ENCODE results near the gene GSAP.
"Not testable (repeated sequence)": the region's sequence is repeated elsewhere in the genome, so short reads cannot be mapped to it uniquely, and the experiment has no call there.

Gene GSAP

GRCh38 chr7:77321300-77321699 lies 94.8 kb downstream of the GSAP start:
- DNase-seq, result no peak

DNA sequence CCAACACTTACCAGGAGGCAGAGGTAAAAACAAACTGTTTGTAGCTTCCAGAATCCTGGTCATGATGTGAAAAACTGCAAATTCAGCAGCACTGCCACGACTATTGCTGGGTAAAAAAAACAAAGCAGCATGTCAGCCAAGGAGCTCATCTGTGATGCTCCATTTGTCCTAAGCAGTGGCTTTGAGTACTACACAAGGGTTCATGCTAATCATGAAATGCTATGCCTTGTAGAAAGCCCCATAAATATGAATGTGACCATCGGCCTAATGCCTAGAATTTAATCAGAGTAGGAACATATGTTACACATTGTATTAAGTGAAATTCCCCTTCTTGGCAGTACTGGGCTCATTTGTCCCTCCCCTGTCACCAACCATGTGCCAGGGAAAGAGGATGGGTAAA lies 95.4 kb downstream of the GSAP start:
- no peak for DNase-seq

- no peak for DNase-seq
These were observed 96.0 kb downstream of the GSAP start for GRCh38 chr7:77320137-77320536.

DNA sequence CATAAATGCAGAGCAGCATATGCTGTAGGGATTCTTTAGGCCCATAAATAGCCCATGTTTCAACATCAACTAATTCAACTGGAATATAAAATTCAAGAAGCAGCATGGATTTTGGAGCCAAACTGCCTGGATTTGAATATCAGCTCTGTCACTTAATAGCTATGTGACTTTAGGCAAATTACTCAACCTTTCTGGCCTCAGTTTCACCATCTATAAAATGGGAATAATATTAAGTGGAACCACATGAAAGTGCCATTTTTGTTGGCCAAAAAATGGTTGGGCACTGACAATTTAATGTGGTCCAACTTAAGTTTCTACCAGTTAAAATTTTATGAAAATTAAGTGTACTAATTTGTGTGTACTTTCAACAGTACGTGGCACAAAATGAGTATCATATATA lies 98.1 kb downstream of the GSAP start:
- DNase-seq, result no peak

DNA sequence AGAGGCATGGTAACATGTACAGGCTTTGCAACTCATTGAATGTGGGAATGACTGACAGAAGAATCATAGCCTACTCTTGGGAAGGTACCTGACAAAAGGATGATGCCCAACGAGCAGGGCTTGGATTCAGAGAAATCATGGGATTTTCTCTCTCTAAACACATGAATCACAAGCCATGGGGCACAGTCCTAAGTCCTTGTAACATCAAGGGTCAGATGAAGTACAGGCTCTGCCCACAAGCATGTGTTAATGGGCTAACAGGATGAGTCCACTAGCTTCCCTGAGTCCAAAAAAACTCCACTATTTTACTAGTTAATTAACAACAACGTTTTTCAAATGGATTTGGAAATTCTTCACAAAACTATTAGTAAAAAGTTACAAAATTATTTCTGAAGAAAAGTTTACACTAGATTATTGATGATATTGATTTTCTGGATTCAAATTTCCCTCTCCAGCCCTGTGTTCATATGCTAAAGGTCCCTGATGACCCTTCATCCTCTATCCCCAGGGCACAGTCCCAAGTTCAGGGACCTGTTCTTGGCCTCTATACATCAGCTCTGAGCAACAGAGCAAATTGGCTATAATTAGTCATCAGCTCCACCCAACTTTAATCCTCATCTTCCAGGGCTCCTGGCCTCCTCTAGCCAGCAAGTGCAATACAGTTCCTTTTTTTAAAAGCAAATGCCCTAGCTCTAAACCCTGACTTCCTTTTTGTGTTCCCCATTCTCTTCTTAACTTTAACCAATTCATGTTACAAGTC lies 99.8 kb downstream of the GSAP start:
- DNase-seq, result no peak

GRCh38 chr7:77315182-77315591 lies 101.0 kb downstream of the GSAP start:
- DNase-seq, result no peak

- DNase-seq, result no peak
These were observed 102.2 kb downstream of the GSAP start for GRCh38 chr7:77313876-77314480.

- DNase-seq, result no peak
These were observed 103.1 kb downstream of the GSAP start for GRCh38 chr7:77313085-77313484.

- DNase-seq, result no peak
These were observed 105.2 kb downstream of the GSAP start for GRCh38 chr7:77310982-77311381.

- DNase-seq, result no peak
These were observed 106.4 kb downstream of the GSAP start for GRCh38 chr7:77309714-77310220.

DNA sequence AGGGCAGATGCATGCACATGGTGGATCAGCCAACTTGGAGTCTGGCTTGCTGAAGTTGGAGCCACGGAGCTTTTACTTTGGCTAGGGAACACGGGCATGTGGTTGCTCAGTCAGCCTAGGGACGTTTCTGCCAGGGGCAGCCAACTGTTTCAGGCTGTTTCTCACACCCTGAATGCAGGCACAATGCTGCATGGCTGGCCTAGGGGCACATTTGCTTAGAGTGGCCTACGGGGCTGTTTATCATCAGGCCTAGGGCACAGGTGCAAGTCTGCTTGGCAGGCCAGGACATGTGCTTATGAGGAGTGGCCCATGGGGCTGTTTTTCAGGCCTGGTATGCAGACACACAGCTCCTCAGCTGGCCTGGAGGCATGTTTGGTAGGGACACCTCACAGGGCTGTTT lies 107.4 kb downstream of the GSAP start:
- no peak for DNase-seq

- no peak for DNase-seq
These were observed 109.7 kb downstream of the GSAP start for GRCh38 chr7:77306231-77307067.

DNA sequence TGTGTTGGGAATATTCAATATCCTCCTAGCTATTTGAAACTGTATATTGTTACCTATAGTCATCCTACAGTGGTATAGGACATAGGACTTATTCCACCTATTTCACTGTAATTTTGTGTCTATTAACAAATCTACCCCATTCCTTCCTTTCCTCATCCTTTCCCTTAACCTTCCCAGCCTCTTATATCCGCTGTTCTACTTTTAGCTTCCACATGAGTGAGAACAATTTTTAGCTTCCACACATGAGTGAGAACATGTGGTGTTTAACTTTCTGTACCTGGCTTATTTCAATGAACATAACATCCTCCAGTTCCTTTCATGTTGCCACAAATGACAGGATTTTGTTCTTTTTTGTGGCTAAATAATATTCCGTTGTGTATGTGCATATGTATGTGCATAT lies 120.6 kb downstream of the GSAP start:
- DNase-seq, result no peak

- DNase-seq, result no peak
These were observed 123.1 kb downstream of the GSAP start for GRCh38 chr7:77293046-77293445.

DNA sequence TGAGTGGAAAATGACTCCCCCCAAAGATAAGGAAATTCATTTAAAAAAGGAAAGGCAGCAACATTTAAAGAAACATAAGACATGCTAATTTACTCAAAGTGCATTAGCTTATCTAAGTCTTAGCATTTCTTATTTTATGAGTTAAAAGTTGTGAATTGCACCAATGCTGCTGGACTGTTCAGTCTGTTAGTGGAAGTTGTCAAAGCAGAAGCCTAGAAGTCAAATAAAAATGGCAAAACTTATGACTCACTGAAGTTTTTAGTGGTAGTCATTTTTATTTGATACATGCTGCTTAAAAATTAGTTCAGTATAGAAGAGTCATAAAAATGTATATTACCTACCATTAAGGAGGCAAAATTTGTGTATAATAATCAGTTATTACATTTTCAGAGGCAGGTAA lies 125.7 kb downstream of the GSAP start:
- no peak for DNase-seq

DNA sequence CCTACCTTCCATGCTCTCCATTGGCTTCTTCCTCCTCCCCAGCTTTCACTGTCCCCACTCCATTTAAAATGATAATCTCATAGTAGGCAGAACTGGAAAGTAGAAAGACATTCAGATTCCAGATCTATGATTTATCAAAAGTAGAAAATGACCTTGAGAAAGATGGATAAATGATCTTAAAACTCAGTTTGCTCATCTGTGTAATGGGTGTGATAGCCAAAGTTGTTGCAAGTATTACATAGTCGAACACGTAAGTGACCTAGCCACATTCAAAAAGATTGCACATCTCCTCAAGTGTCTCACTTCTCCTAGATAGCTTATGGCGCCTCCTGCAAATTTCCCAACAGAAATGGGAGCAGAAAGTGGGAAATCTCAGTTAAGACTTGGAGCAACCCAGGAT lies 126.8 kb downstream of the GSAP start:
- no peak for DNase-seq

GRCh38 chr7:77288676-77289320 lies 127.4 kb downstream of the GSAP start:
- DNase-seq, result no peak

DNA sequence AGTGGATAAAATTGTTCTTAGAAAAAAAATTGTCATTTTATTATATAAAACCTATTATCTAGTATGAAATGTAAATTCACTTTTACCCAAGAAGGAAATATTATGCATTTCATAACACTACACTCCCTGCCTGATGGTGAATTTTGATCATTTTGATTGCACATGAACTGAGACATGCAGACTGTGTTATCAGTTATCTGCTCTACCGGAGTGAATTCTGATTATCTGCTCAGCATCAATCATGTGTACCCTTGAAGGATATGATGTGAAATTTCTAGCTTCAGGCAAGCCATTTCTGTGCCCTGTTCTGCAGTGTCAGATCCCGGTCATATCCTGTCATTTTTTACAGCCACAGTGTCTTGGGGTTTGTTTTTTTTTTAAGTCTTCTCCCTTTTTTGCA lies 131.5 kb downstream of the GSAP start:
- no peak for DNase-seq

- DNase-seq, result no peak
These were observed 132.1 kb downstream of the GSAP start for GRCh38 chr7:77284005-77284404.

DNA sequence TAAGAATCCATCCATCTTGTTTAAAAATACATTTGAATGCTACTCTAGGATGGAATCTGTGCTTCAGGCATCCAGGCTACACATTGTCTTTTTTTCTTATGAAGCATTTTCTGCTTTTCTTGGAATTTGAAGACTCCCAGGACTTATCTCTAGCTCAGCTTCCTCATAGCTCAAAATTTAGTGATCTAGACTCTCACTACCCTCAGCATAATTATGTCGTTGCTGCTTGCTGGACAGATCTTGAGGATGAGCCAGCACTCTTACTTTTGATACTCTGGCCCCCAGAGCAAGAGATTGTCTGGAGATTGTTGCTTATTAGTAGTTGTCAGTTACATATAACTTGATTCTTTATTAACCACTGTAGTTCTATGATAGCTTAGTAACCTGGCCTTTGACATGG lies 133.3 kb downstream of the GSAP start:
- no peak for DNase-seq

DNA sequence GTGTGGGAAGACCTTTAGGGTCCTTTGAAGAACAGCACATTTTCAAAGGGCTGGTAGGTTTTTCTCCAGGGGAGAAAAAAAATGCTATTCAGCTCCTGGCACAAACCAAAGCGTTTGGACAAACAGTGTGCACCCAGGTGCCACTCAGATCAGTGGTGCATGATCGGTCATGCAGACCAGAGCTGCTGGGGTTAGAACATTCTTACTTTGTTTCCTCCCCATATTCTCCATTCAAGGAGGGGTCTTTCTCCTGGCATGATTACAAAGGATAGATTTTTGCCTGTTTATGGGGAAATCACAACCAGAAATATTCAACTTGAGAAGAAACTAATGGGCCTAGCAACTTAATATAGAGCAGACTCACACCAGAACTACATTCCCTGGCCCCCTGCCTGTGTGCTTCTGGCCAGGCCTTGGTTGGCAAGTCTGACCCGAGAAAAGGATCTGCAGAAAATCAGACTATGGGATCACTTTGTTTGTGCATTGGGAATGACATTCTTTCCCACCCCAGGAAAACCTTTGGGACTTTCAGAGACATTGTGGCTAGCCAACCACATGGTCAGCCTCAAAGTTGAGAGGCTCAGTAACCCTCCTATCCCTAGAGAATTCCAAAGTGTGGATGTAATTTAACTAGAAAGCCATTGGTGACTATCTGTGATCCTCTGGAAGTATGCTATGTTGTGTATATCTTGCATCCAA lies 134.2 kb downstream of the GSAP start:
- no peak for DNase-seq

DNA sequence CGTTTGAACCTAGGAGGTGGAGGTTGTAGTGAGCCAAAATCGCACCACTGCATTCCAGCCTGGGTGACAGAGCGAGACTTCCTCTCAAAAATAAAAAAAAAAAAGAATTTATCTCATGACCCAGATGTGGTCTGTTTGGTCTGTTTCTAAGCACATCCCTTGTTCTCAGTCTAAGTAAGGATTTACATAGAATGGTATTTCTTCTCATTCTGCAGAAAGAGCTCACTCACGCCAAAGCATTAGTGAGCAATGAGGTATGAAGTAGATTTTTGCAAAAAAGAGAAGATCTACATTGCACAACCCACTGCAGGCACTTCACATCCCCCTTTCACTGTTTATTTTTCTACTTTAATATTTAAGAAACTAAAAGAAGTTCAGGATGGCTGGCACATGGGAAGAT lies 140.0 kb downstream of the GSAP start:
- DNase-seq, result no peak

- DNase-seq, result not testable (repeated sequence)
These were observed 140.5 kb downstream of the GSAP start for GRCh38 chr7:77275663-77276062.
